B cell (primary cell): Measurements from ENCODE around the gene OLFM2. TPM values are rescaled to one million over a fixed set of nuclear protein-coding genes. Genes with fewer than 3 reads are reported as not detected.

Experiments used
- ATAC-seq: fragments of 200-7000 bp; cut with Tn5 transposase; one replicate; pipeline ENCODE4 v1.10.0; 2021; ENCODE audit warnings: low read depth, mild to moderate bottlenecking, moderate number of reproducible peaks, moderate library complexity
- CTCF ChIA-PET: fragments of 350-600 bp; sonication (Branson Sonifier 250); formaldehyde crosslinking; loops from one replicate; lab custom pipeline; 2021; ENCODE audit warnings: antibody characterized with exemption, inconsistent platforms; lab: Charles Lee
- POLR2A ChIA-PET: fragments of 350-600 bp; sonication (Branson Sonifier 250); formaldehyde crosslinking; loops from one replicate; lab custom pipeline; 2021; ENCODE audit warnings: antibody characterized with exemption; lab: Charles Lee
- DNase-seq: peaks from one replicate; pipeline ENCODE4 v3.0.0; 2013
- H2AFZ ChIP-seq: 2 replicates; pipeline ENCODE4 v1.6.1; 2012; ENCODE audit warnings: mild to moderate bottlenecking, low read depth, low read length; ENCODE audit not compliant: insufficient read depth, poor library complexity, severe bottlenecking
- H3K27ac ChIP-seq, 2 donors: 1 replicate in 1 of 2; 2 replicates in 1 of 2; pipeline ENCODE4 v1.5.1; 2012 to 2013; ENCODE audit warnings: low read length in 2 of 2, mild to moderate bottlenecking in 2 of 2, moderate library complexity in 1 of 2
- H3K27me3 ChIP-seq, 4 experiments: fragments of 200-600 bp in 1 of 4; sonication (generic) in 1 of 4; replicated peaks in 1 of 4; 1 replicate in 2 of 4; 2 replicates in 2 of 4; pipeline versions ENCODE4 v1.6.1 to v1.7.0; 2013 to 2016; ENCODE audit warnings: low read length in 3 of 4, mild to moderate bottlenecking in 2 of 4, mixed read lengths in 1 of 4, moderate library complexity in 1 of 4; ENCODE audit not compliant: insufficient read depth in 4 of 4, control insufficient read depth in 3 of 4; ENCODE audit errors: control extremely low read depth in 1 of 4
- H3K36me3 ChIP-seq, 2 experiments: replicated peaks in 1 of 2; 1 replicate in 1 of 2; 2 replicates in 1 of 2; pipeline versions ENCODE4 v1.6.1 to v1.7.1; 2013; ENCODE audit warnings: low read length in 1 of 2; ENCODE audit not compliant: insufficient read depth in 2 of 2, control insufficient read depth in 1 of 2; ENCODE audit errors: control extremely low read depth in 1 of 2, extremely low read depth in 1 of 2
- H3K4me1 ChIP-seq, 2 donors: fragments of 200-600 bp in 1 of 2; sonication (generic) in 1 of 2; 1 replicate in 1 of 2; 2 replicates in 1 of 2; pipeline versions ENCODE4 v1.5.1 to v1.6.1; 2013 to 2017; ENCODE audit warnings: low read length in 2 of 2; ENCODE audit not compliant: control insufficient read depth in 2 of 2, insufficient read depth in 2 of 2
- H3K4me2 ChIP-seq: replicated peaks from 2 replicates; pipeline ENCODE3; 2012; ENCODE audit warnings: mild to moderate bottlenecking, low read depth, low read length; ENCODE audit not compliant: poor library complexity, severe bottlenecking
- H3K4me3 ChIP-seq, 5 experiments: fragments of 200-600 bp in 1 of 5; sonication (generic) in 1 of 5; 1 replicate in 3 of 5; 2 replicates in 2 of 5; pipeline versions ENCODE4 v1.5.1 to v1.7.0; 2011 to 2016; ENCODE audit warnings: low read length in 4 of 5, mild to moderate bottlenecking in 4 of 5, low read depth in 2 of 5, control low read depth in 1 of 5, moderate library complexity in 1 of 5; ENCODE audit not compliant: insufficient read depth in 1 of 5; ENCODE audit errors: control extremely low read depth in 1 of 5, extremely low read depth in 1 of 5
- H3K79me2 ChIP-seq: fragments of 200-600 bp; sonication (generic); one replicate; pipeline ENCODE4 v1.6.0; 2016; ENCODE audit warnings: low read length; ENCODE audit not compliant: control insufficient read depth, insufficient read depth
- H3K9ac ChIP-seq: fragments of 200-600 bp; sonication (generic); 2 replicates; pipeline ENCODE4 v1.6.1; 2017; ENCODE audit warnings: mild to moderate bottlenecking, low read length, moderate library complexity
- H3K9me3 ChIP-seq, 3 donors: one replicate each; pipeline versions ENCODE4 v1.6.1 to v1.7.1; 2013; ENCODE audit warnings: low read length in 2 of 3; ENCODE audit not compliant: control insufficient read depth in 2 of 3, insufficient read depth in 1 of 3; ENCODE audit errors: control extremely low read depth in 1 of 3
- H4K20me1 ChIP-seq: 2 replicates; pipeline ENCODE4 v1.6.0; 2012; ENCODE audit warnings: mild to moderate bottlenecking, low read length; ENCODE audit not compliant: insufficient read depth, control insufficient read depth, poor library complexity, severe bottlenecking
- H3K27ac Mint-ChIP-seq: one replicate; pipeline ENCODE4 v1.8.0; 2021; ENCODE audit warnings: mixed read lengths
- H3K27me3 Mint-ChIP-seq: one replicate; pipeline ENCODE4 v1.8.0; 2021; ENCODE audit warnings: mixed read lengths
- H3K4me1 Mint-ChIP-seq: one replicate; pipeline ENCODE4 v1.8.0; 2021; ENCODE audit warnings: mixed read lengths
- H3K4me3 Mint-ChIP-seq: one replicate; pipeline ENCODE4 v1.8.0; 2021; ENCODE audit warnings: mixed read lengths
- H3K9me3 Mint-ChIP-seq: one replicate; pipeline ENCODE4 v1.8.0; 2022; ENCODE audit warnings: mixed read lengths; ENCODE audit not compliant: insufficient read depth
- CTCF ChIP-seq: fragments of 200-600 bp; IDR thresholded peaks from one replicate; pipeline ENCODE4 v1.8.0; 2022; ENCODE audit warnings: antibody characterized with exemption, mild to moderate bottlenecking
- EZH2 ChIP-seq: IDR thresholded peaks from 2 replicates; pipeline ENCODE4 v1.6.1; 2012; ENCODE audit warnings: borderline replicate concordance, low read depth, mild to moderate bottlenecking, moderate library complexity, low read length; ENCODE audit not compliant: insufficient read depth, poor library complexity, severe bottlenecking
- WGBS: methylation state at CpG from one replicate; pipeline ENCODE4 v1.1.5; 2013; ENCODE audit warnings: missing lambda C conversion rate; ENCODE audit not compliant: insufficient coverage; 5-methylcytosine and 5-hydroxymethylcytosine counted together
- intact Hi-C: fragments of 100-400 bp; cut with micrococcal nuclease; formaldehyde crosslinking; loops from one replicate; pipeline ENCODE4 v1.10.0; 2022
- polyA plus RNA-seq: library from polyadenylated mRNA; depleted of rRNA; stranded (reverse); fragments of >200 nt; gene quantifications from 2 replicates; pipeline ENCODE4 v1.2.3, GENCODE V29; 2012
- total RNA-seq, 2 donors: library from RNA; stranded (reverse); fragments of 120-200 nt in 1 of 2; gene quantifications; 1 replicate in 1 of 2; 2 replicates in 1 of 2; pipeline versions ENCODE4 v1.2.3 to v1.2.4, GENCODE V29; 2013 to 2022

Gene OLFM2
- total and polyA plus RNA-seq, 2 donors (not counting 1 experiment from before 2014, with no cell fraction given) = 0.15 TPM; not detected in 1

DNA sequence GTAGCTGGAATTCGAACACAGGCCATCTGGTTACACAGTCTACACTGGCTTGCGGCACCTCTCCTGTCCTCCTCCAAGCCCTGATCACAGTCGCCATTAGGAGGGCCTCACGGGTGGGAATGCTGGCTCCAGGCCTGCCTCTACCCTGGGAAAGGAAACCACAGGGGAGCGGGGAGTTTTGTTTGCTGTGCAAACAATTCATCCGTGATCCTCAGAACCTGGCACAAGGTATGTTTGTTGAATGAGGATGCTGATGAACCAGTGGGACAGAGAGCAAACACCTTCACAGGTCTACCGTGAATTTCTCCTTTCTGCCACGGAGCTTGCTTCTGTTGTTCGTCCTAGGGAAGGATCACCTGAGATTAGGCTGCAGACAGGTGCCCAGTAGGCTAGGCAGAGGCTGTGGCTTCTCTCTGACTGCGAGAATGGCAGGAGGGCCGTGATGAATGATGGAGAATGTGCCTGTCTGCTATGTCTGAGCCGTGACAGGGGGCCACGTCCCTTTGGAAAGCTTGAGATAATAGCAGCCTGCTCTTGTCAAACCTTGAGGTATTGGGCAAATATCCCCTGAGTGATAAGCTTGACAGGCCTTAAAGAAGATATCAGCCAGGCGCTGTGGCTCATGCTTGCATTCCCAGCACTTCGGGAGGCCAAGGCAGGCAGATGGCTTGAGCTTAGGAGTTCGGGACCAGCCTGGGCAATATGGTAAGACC, 64.5 kb downstream of the OLFM2 start:
- H3K79me2 ChIP-seq = no peaks in the 10 kb centered on the region
- ChIA-PET POLR2A (no interaction called here), CTCF (no interaction called here)
- no peak overlapping the region for H3K9ac ChIP-seq
- H3K36me3 ChIP-seq = no peaks in the 10 kb centered on the region
- Mint-ChIP-seq H3K27me3 (peaks cover 14% of the 10 kb centered on the region), H3K4me3 (no peak overlapping the region), H3K9me3 (no peaks in the 10 kb centered on the region), H3K27ac (no peak overlapping the region), H3K4me1 (no peaks in the 10 kb centered on the region)
- no peaks in the 10 kb centered on the region for H3K27me3 ChIP-seq
- no peak overlapping the region for H3K4me2 ChIP-seq
- DNase-seq = no peak
- no peaks in the 10 kb centered on the region for H3K4me1 ChIP-seq
- no peak for TF ChIP-seq EZH2
- TF ChIP-seq CTCF = no peak
- no peak for ATAC-seq
- 84% methylated on average over 9 of the region's 16 CpGs for WGBS
- H3K4me3 ChIP-seq = no peak overlapping the region
- H2AFZ ChIP-seq = no peak overlapping the region
- no peaks in the 10 kb centered on the region for H3K9me3 ChIP-seq
- intact Hi-C loops = no loop called here
- no peaks in the 10 kb centered on the region for H4K20me1 ChIP-seq
- no peak overlapping the region for H3K27ac ChIP-seq

- H3K79me2 ChIP-seq = no peaks in the 10 kb centered on the region
- 96% methylated on average over 5 of the region's 7 CpGs for WGBS
- DNase-seq (no peak), ATAC-seq (no peak)
- H3K4me2 ChIP-seq = no peak overlapping the region
- no peaks in the 10 kb centered on the region for H4K20me1 ChIP-seq
- no peaks in the 10 kb centered on the region for H3K36me3 ChIP-seq
- Mint-ChIP-seq H3K4me1 (no peaks in the 10 kb centered on the region), H3K9me3 (no peaks in the 10 kb centered on the region), H3K27ac (no peak overlapping the region), H3K4me3 (no peak overlapping the region), H3K27me3 (peaks cover 8% of the 10 kb centered on the region)
- H3K9ac ChIP-seq = no peak overlapping the region
- no peaks in the 10 kb centered on the region for H3K27me3 ChIP-seq
- H3K4me1 ChIP-seq = no peaks in the 10 kb centered on the region
- CTCF ChIA-PET = interaction anchor here (0.7 kb wide), 1 partner anchor 1639 kb away, joined by 3 read pairs; no protein-coding TSS in a partner anchor
- no peak overlapping the region for H3K4me3 ChIP-seq
- H2AFZ ChIP-seq = no peak overlapping the region
- POLR2A ChIA-PET = no interaction called here
- intact Hi-C loops = no loop called here
- H3K9me3 ChIP-seq = no peaks in the 10 kb centered on the region
- no peak overlapping the region for H3K27ac ChIP-seq
- TF ChIP-seq CTCF (no peak), EZH2 (no peak)
Measured at GRCh38 chr19:9868983-9869617, 67.2 kb downstream of the OLFM2 start.
